Measurements from ENCODE around the gene CDCA4. TPM values are rescaled to one million over a fixed set of nuclear protein-coding genes. Genes with fewer than 3 reads are reported as not detected.

CDCA4 gene
- total and polyA plus RNA-seq, 2 donors (not counting 3 experiments of a cell fraction or from before 2014, with no cell fraction given): 29.9 to 44.5 TPM

- DNase-seq (ENCODE audit: low read depth, low spot score) (no peak), FAIRE-seq (no peak)
- Histone ChIP-seq H2AFZ (ENCODE audit: low read depth, low read length) (no peak overlapping the region), H3K9ac (replicated peaks; ENCODE audit: extremely low read depth, insufficient read depth, low read length) (no peak overlapping the region), H3K9me1 (replicated peaks; ENCODE audit: control insufficient read depth, extremely low read depth, insufficient read depth, low read length) (no peaks in the 10 kb centered on the region), H4K20me1 (replicated peaks; ENCODE audit: control insufficient read depth, extremely low read depth, insufficient read depth, low read length) (no peaks in the 10 kb centered on the region), H3K79me2 (ENCODE audit: control insufficient read depth, insufficient read depth, low read length) (peaks cover 29% of the 10 kb centered on the region), H3K9me3 (replicated peaks; ENCODE audit: control insufficient read depth, insufficient read depth, low read length) (no peaks in the 10 kb centered on the region), H3K27ac (ENCODE audit: insufficient read depth, low read depth, low read length) (no peak overlapping the region), H3K4me2 (ENCODE audit: insufficient read depth, low read length) (no peak overlapping the region), H3K27me3 (ENCODE audit: control insufficient read depth in 2 of 2, insufficient read depth in 2 of 2, low read length in 2 of 2) (no peaks in the 10 kb centered on the region), H3K4me3 (replicated peaks in 1 of 3; ENCODE audit: insufficient read depth in 1 of 3, low read depth in 1 of 3, low read length in 3 of 3) (no peak overlapping the region), H3K4me1 (ENCODE audit: control insufficient read depth, extremely low read depth, insufficient read depth, low read length) (no peaks in the 10 kb centered on the region), H3K36me3 (ENCODE audit: control insufficient read depth in 2 of 2, extremely low read depth in 1 of 2, insufficient read depth in 2 of 2, low read length in 2 of 2) (peaks cover 9 to 16% of the 10 kb centered on the region in 2 experiments)
- intact Hi-C loops (cut with micrococcal nuclease) (no loop called here), dilution Hi-C loops (cut with MboI; ENCODE audit: extremely low pct_ligation_motif_present, low sequenced_read_pairs) (no loop called here)
- POLR2A ChIA-PET: interaction anchor here (0.7 kb wide), 1 partner anchor 12 kb away, joined by 3 read pairs; no protein-coding TSS in a partner anchor
- TF ChIP-seq EZH2 (IDR thresholded peaks at IDR 0.05; ENCODE audit: borderline replicate concordance, low read depth, low read length, severe bottlenecking) (no peak), GATA2 (IDR thresholded peaks at IDR 0.05; ENCODE audit: insufficient read depth, insufficient read length, low read depth, low read length) (no peak), MAX (IDR thresholded peaks at IDR 0.05; ENCODE audit: insufficient read depth, insufficient read length) (no peak), POLR2AphosphoS5 (IDR thresholded peaks at IDR 0.05; ENCODE audit: insufficient read depth, low read depth, low read length) (no peak), FOS (IDR thresholded peaks at IDR 0.05; ENCODE audit: borderline replicate concordance, insufficient read depth, low read length) (no peak), POLR2A (IDR thresholded peaks at IDR 0.05; ENCODE audit: low read depth, low read length) (no peak)
- no TSS peak for BruUV-seq (replicated peaks)
- CTCF ChIA-PET: interaction anchor here (1.7 kb wide), 1 partner anchor 39 kb away, joined by 9 read pairs; no protein-coding TSS in a partner anchor
Measured at GRCh38 chr14:105006831-105007592, 13.9 kb downstream of the CDCA4 start.
